ENCODE measurements around the gene NIBAN1. TPM values are rescaled to one million over a fixed set of nuclear protein-coding genes. Genes with fewer than 3 reads are reported as not detected.
A peak's percentile ranks its signal among the peaks of the same experiment; 100 is the strongest.
"Not testable (repeated sequence)": the region's sequence is repeated elsewhere in the genome, so short reads cannot be mapped to it uniquely, and the experiment has no call there.

The NIBAN1 gene
- total RNA-seq, 1 experiment from 2014 or later = 5.9 TPM

- Histone ChIP-seq H2BK5ac (ENCODE audit: insufficient read length, low read length) (no peak overlapping the region), H2AK5ac (ENCODE audit: insufficient read length, low read length) (no peak overlapping the region), H2BK12ac (ENCODE audit: insufficient read length, low read depth, low read length) (no peak overlapping the region), H3K79me2 (ENCODE audit: insufficient read depth, low read length) (no peaks in the 10 kb centered on the region), H2BK15ac (ENCODE audit: low read depth, low read length) (no peak overlapping the region), H4K8ac (replicated peaks; ENCODE audit: insufficient read length, low read depth, low read length) (no peak overlapping the region), H2BK20ac (ENCODE audit: low read depth, low read length, poor library complexity, severe bottlenecking) (no peak overlapping the region), H3K14ac (ENCODE audit: insufficient read depth, low read length) (no peak overlapping the region), H4K20me1 (ENCODE audit: control insufficient read depth, insufficient read depth, insufficient read length) (no peaks in the 10 kb centered on the region), H3K9ac (ENCODE audit: extremely low read depth, insufficient read length, low read length) (no peak overlapping the region), H3K4me1 (ENCODE audit: insufficient read depth, low read length) (no peaks in the 10 kb centered on the region), H2AFZ (ENCODE audit: low read length) (no peak overlapping the region), H3K79me1 (ENCODE audit: insufficient read depth, low read depth, low read length, poor library complexity, severe bottlenecking) (no peaks in the 10 kb centered on the region), H3T11ph (ENCODE audit: low read length) (no peak overlapping the region), H3K18ac (ENCODE audit: insufficient read length, low read depth, low read length) (no peak overlapping the region), H3K27ac (ENCODE audit: insufficient read length, low read depth, low read length) (no peak overlapping the region), H3K27me3 (ENCODE audit: insufficient read depth, low read length) (no peaks in the 10 kb centered on the region), H4K91ac (ENCODE audit: insufficient read length, low read depth, low read length) (no peak overlapping the region), H4K5ac (ENCODE audit: insufficient read length, low read depth, low read length) (no peak overlapping the region), H3K23ac (ENCODE audit: insufficient read length, low read depth, low read length) (no peak overlapping the region), H3K56ac (ENCODE audit: insufficient read length, low read depth, low read length) (no peak overlapping the region), H3K4ac (ENCODE audit: low read depth, low read length) (no peak overlapping the region), H3K4me2 (ENCODE audit: insufficient read depth, insufficient read length, low read length) (no peak overlapping the region), H3K23me2 (ENCODE audit: insufficient read length, low read depth, low read length, poor library complexity, severe bottlenecking) (no peaks in the 10 kb centered on the region), H2BK120ac (ENCODE audit: low read depth, low read length, poor library complexity, severe bottlenecking) (no peak overlapping the region), H3K9me3 (ENCODE audit: control insufficient read depth, low read depth, low read length) (no peaks in the 10 kb centered on the region)
- no peak for TF ChIP-seq CTCF (conservative IDR thresholded peaks at IDR 0.05)
- Mint-ChIP-seq H3K4me3 (no peak overlapping the region), H3K27ac (no peak overlapping the region), H3K27me3 (ENCODE audit: low read depth) (no peaks in the 10 kb centered on the region; the same call in 1 of the 2 replicates), H3K36me3 (ENCODE audit: insufficient read depth in 1 of 3, low read depth in 3 of 3) (no peaks in the 10 kb centered on the region), H3K9me3 (no peaks in the 10 kb centered on the region), H3K4me1 (no peaks in the 10 kb centered on the region)
- DNase-seq = no peak
Measured at GRCh38 chr1:185008838-185009237, 34.5 kb upstream of the NIBAN1 start.

- not testable (repeated sequence) for H3K79me2 ChIP-seq (ENCODE audit: insufficient read depth, low read length); H3K4ac ChIP-seq (ENCODE audit: low read depth, low read length); H3K14ac ChIP-seq (ENCODE audit: insufficient read depth, low read length); H3K4me1 Mint-ChIP-seq; H3K4me2 ChIP-seq (ENCODE audit: insufficient read depth, insufficient read length, low read length); H2BK12ac ChIP-seq (ENCODE audit: insufficient read length, low read depth, low read length); H3K4me1 ChIP-seq (ENCODE audit: insufficient read depth, low read length); H4K8ac ChIP-seq (replicated peaks; ENCODE audit: insufficient read length, low read depth, low read length); H3K27me3 Mint-ChIP-seq (ENCODE audit: low read depth); H2BK5ac ChIP-seq (ENCODE audit: insufficient read length, low read length); H3K23ac ChIP-seq (ENCODE audit: insufficient read length, low read depth, low read length); H2AK5ac ChIP-seq (ENCODE audit: insufficient read length, low read length); H3K9me3 ChIP-seq (ENCODE audit: control insufficient read depth, low read depth, low read length); H2BK20ac ChIP-seq (ENCODE audit: low read depth, low read length, poor library complexity, severe bottlenecking); H3T11ph ChIP-seq (ENCODE audit: low read length); H3K56ac ChIP-seq (ENCODE audit: insufficient read length, low read depth, low read length); H4K20me1 ChIP-seq (ENCODE audit: control insufficient read depth, insufficient read depth, insufficient read length); H3K27ac ChIP-seq (ENCODE audit: insufficient read length, low read depth, low read length); H4K5ac ChIP-seq (ENCODE audit: insufficient read length, low read depth, low read length); H2AFZ ChIP-seq (ENCODE audit: low read length); H3K36me3 Mint-ChIP-seq (ENCODE audit: insufficient read depth in 1 of 3, low read depth in 3 of 3); H3K18ac ChIP-seq (ENCODE audit: insufficient read length, low read depth, low read length); H3K79me1 ChIP-seq (ENCODE audit: insufficient read depth, low read depth, low read length, poor library complexity, severe bottlenecking); H2BK120ac ChIP-seq (ENCODE audit: low read depth, low read length, poor library complexity, severe bottlenecking); H3K27me3 ChIP-seq (ENCODE audit: insufficient read depth, low read length); H4K91ac ChIP-seq (ENCODE audit: insufficient read length, low read depth, low read length); H2BK15ac ChIP-seq (ENCODE audit: low read depth, low read length); H3K9ac ChIP-seq (ENCODE audit: extremely low read depth, insufficient read length, low read length); H3K23me2 ChIP-seq (ENCODE audit: insufficient read length, low read depth, low read length, poor library complexity, severe bottlenecking)
- Mint-ChIP-seq H3K4me3 (peak overlapping the region; percentile 25 to 37; a peak in 1 of 5 replicates), H3K27ac (peak overlapping the region in 1 of 3 experiments; percentile 67; a peak in 2 of 7 replicates), H3K9me3 (peaks cover 0 to 11% of the 10 kb centered on the region in 2 experiments; a peak in 3 of 5 replicates)
- WGBS (ENCODE audit: extremely low coverage, insufficient read length, low lambda C conversion rate) = no CpG with 5 or more reads among the region's 26 CpGs
- DNase-seq = peak; percentile 41
Measured at GRCh38 chr1:185001312-185001880, 27.1 kb upstream of the NIBAN1 start.

All from H9 (cell line).